ENCODE results near the gene DLL3. TPM values are rescaled to one million over a fixed set of nuclear protein-coding genes. Genes with fewer than 3 reads are reported as not detected.

Gene DLL3
- total and polyA plus RNA-seq, 2 donors (not counting 1 experiment from before 2014, with no cell fraction given), result 0.46 to 1.1 TPM

DNA sequence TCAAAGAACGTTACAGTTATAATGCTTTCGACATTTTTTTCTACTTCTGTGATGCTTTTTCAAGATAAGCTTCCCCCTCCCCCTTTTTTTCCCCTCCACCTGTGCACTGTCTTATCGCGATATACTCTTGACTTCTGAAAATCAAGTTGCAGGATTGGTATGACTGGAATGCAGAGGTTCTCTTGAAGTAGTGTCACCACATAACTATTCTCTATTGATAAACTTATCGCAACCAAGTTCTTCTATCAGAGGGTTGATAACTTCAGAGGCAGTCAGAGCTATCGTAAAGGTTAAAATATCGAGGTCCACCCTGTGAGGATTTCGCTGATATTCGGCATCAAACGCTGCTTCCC is 40.4 kb downstream of the DLL3 start:
- Histone ChIP-seq H2AFZ (ENCODE audit: insufficient read depth, low read depth, low read length, poor library complexity, severe bottlenecking) (peak overlapping the region; percentile 90), H4K20me1 (ENCODE audit: control insufficient read depth, insufficient read depth, low read length, poor library complexity, severe bottlenecking) (no peaks in the 10 kb centered on the region), H3K9me3 (ENCODE audit: control extremely low read depth in 1 of 3, control insufficient read depth in 2 of 3, insufficient read depth in 1 of 3, low read length in 2 of 3) (no peaks in the 10 kb centered on the region), H3K9ac (ENCODE audit: low read length) (peak overlapping the region; percentile 85), H3K36me3 (replicated peaks in 1 of 2; ENCODE audit: control extremely low read depth in 1 of 2, control insufficient read depth in 1 of 2, extremely low read depth in 1 of 2, insufficient read depth in 2 of 2, low read length in 1 of 2) (no peaks in the 10 kb centered on the region), H3K79me2 (ENCODE audit: control insufficient read depth, insufficient read depth, low read length) (peaks cover 32% of the 10 kb centered on the region), H3K4me2 (replicated peaks; ENCODE audit: low read depth, low read length, poor library complexity, severe bottlenecking) (peak overlapping the region; percentile 87), H3K4me3 (ENCODE audit: control extremely low read depth in 1 of 5, extremely low read depth in 1 of 5, insufficient read depth in 1 of 5, low read depth in 2 of 5, low read length in 4 of 5) (peak overlapping the region; percentile 66 to 97 (median 86)), H3K27ac (ENCODE audit: low read length in 2 of 2) (peak overlapping the region; percentile 57 to 83), H3K27me3 (replicated peaks in 1 of 4; ENCODE audit: control extremely low read depth in 1 of 4, control insufficient read depth in 3 of 4, insufficient read depth in 4 of 4, low read length in 3 of 4) (no peaks in the 10 kb centered on the region), H3K4me1 (ENCODE audit: control insufficient read depth in 2 of 2, insufficient read depth in 2 of 2, low read length in 2 of 2) (peaks cover 21 to 26% of the 10 kb centered on the region in 2 donors)
- intact Hi-C loops (cut with micrococcal nuclease), result no loop called here
- Mint-ChIP-seq H3K9me3 (ENCODE audit: insufficient read depth) (no peaks in the 10 kb centered on the region), H3K27me3 (no peaks in the 10 kb centered on the region), H3K27ac (peak overlapping the region; percentile 66), H3K4me3 (peak overlapping the region; percentile 90), H3K4me1 (peaks cover 41% of the 10 kb centered on the region)
- CTCF ChIA-PET, result interaction anchor here (1.0 kb wide), 1 partner anchor 98 kb away, joined by 3 read pairs; no protein-coding TSS in a partner anchor
- ATAC-seq (ENCODE audit: low read depth) (no peak), DNase-seq (no peak)
- POLR2A ChIA-PET, result interaction anchor here (0.6 kb wide), 2 partner anchors 26 to 205 kb away, joined by 3 to 12 read pairs; no protein-coding TSS in a partner anchor
- WGBS (ENCODE audit: insufficient coverage), result 3% methylated on average over 5 of the region's 10 CpGs
- TF ChIP-seq CTCF (IDR thresholded peaks at IDR 0.05), result no peak
- TF ChIP-seq EZH2 (IDR thresholded peaks at IDR 0.05; ENCODE audit: borderline replicate concordance, insufficient read depth, low read depth, low read length, poor library complexity, severe bottlenecking), result no peak

DNA sequence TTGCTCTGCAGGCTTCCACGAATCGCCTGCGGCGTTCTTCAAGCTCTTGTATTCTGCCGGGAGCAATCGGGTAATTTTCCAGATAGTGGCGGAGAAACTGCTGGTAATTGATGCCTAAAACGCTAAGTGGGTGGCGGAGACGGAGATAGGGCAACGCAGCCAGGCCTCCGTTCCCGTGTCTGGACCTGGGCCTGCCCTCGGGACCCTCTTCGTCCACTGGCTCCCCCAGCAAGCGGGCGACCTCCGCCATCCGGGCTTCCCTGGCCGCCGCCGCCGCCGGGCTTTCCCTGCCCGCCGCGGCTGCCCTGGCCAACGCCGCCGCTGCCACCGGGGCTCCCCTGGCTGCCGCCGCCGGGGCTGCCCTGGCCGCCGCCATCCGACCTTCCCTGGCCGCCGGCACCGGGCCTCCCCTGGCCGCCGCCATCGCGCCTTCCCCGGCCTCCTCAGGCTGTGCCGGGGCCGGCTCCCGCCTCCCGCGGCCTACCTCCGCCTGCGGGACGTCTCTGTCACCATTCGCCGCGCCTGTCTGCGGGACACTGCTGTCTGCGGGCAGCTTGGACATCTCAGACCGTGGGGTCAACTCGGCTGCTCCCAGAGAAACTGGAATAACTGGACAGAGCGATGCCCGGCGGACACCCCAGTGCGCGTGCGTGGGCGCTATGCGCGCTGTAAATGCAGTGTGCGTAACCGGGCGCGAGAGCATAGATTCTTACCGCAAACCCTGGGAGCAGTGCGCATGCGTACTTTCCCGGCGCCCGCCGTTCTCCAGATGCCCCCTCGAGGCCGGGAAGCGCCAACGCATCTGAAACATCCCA is 41.0 kb downstream of the DLL3 start, which contains the start of gene EID2:
TSS of gene EID2 (minus strand) at position 644 of the 815 bp plus-strand sequence. CDS start at position 562, 82 bp downstream.
- under 1% methylated on average over 84 of the region's 84 CpGs for WGBS (ENCODE audit: insufficient coverage)
- Mint-ChIP-seq H3K27me3 (no peaks in the 10 kb centered on the region), H3K4me1 (peaks cover 41% of the 10 kb centered on the region), H3K4me3 (peak within 1 kb of the TSS; percentile 98), H3K27ac (peak within 1 kb of the TSS; percentile 93), H3K9me3 (ENCODE audit: insufficient read depth) (no peaks in the 10 kb centered on the region)
- Histone ChIP-seq H3K4me1 (ENCODE audit: control insufficient read depth in 2 of 2, insufficient read depth in 2 of 2, low read length in 2 of 2) (peaks cover 21 to 26% of the 10 kb centered on the region in 2 donors), H3K9me3 (ENCODE audit: control extremely low read depth in 1 of 3, control insufficient read depth in 2 of 3, insufficient read depth in 1 of 3, low read length in 2 of 3) (no peaks in the 10 kb centered on the region), H3K27ac (ENCODE audit: low read length in 2 of 2) (peak within 1 kb of the TSS; percentile 74 to 83), H3K79me2 (ENCODE audit: control insufficient read depth, insufficient read depth, low read length) (peaks cover 26% of the 10 kb centered on the region), H3K4me2 (replicated peaks; ENCODE audit: low read depth, low read length, poor library complexity, severe bottlenecking) (peak within 1 kb of the TSS; percentile 87), H3K27me3 (replicated peaks in 1 of 4; ENCODE audit: control extremely low read depth in 1 of 4, control insufficient read depth in 3 of 4, insufficient read depth in 4 of 4, low read length in 3 of 4) (no peaks in the 10 kb centered on the region), H2AFZ (ENCODE audit: insufficient read depth, low read depth, low read length, poor library complexity, severe bottlenecking) (peak within 1 kb of the TSS; percentile 90), H4K20me1 (ENCODE audit: control insufficient read depth, insufficient read depth, low read length, poor library complexity, severe bottlenecking) (no peaks in the 10 kb centered on the region), H3K4me3 (ENCODE audit: control extremely low read depth in 1 of 5, extremely low read depth in 1 of 5, insufficient read depth in 1 of 5, low read depth in 2 of 5, low read length in 4 of 5) (peak within 1 kb of the TSS; percentile 66 to 97 (median 86)), H3K9ac (ENCODE audit: low read length) (peak within 1 kb of the TSS; percentile 85), H3K36me3 (replicated peaks in 1 of 2; ENCODE audit: control extremely low read depth in 1 of 2, control insufficient read depth in 1 of 2, extremely low read depth in 1 of 2, insufficient read depth in 2 of 2, low read length in 1 of 2) (no peaks in the 10 kb centered on the region)
- POLR2A ChIA-PET, result interaction anchor here (0.6 kb wide), 2 partner anchors 27 to 206 kb away, joined by 3 to 12 read pairs; no protein-coding TSS in a partner anchor
- DNase-seq, result peak; percentile 96
- peak; percentile 94 for ATAC-seq (ENCODE audit: low read depth)
- TF ChIP-seq CTCF (IDR thresholded peaks at IDR 0.05), result peak; percentile 80
- no peak for TF ChIP-seq EZH2 (IDR thresholded peaks at IDR 0.05; ENCODE audit: borderline replicate concordance, insufficient read depth, low read depth, low read length, poor library complexity, severe bottlenecking)
- intact Hi-C loops (cut with micrococcal nuclease), result loop anchor here (1.0 to 2.0 kb wide), 4 partner anchors 7 to 149 kb away; partner anchors contain the start of genes EID2B, MED29, PAF1 and SUPT5H
- CTCF ChIA-PET, result interaction anchor here (0.6 to 1.9 kb wide), 6 partner anchors 12 to 418 kb away, joined by 3 to 8 read pairs (median 3); no protein-coding TSS in a partner anchor

All from B cell (primary cell).